H1 (cell line): ENCODE results near the gene STK40. TPM values are rescaled to one million over a fixed set of nuclear protein-coding genes. Genes with fewer than 3 reads are reported as not detected.

Source experiments
- CEBPB ChIP-seq: IDR thresholded peaks from 2 replicates; pipeline ENCODE4 v1.6.1; 2012; ENCODE audit warnings: low read depth, low read length
- GTF2F1 ChIP-seq: IDR thresholded peaks from 2 replicates; pipeline ENCODE4 v1.6.1; 2012; ENCODE audit warnings: low read depth, low read length, improper control_type of control experiment, borderline replicate concordance
- POLR2A ChIP-seq, 2 experiments: IDR thresholded peaks; 1 replicate in 1 of 2; 2 replicates in 1 of 2; pipeline ENCODE4 v1.6.1; 2011; ENCODE audit warnings: low read depth in 2 of 2, low read length in 2 of 2, mild to moderate bottlenecking in 2 of 2; ENCODE audit errors: control extremely low read depth in 1 of 2
- SIN3A ChIP-seq, 2 experiments: IDR thresholded peaks in 1 of 2; conservative IDR thresholded peaks in 1 of 2; 2 replicates each; pipeline ENCODE4 v1.6.1; 2011 to 2012; ENCODE audit warnings: low read length in 2 of 2, improper control_type of control experiment in 1 of 2, low read depth in 1 of 2, mild to moderate bottlenecking in 1 of 2
- SP4 ChIP-seq: IDR thresholded peaks from 2 replicates; pipeline ENCODE4 v1.6.1; 2012; ENCODE audit warnings: low read length, inconsistent platforms
- TAF1 ChIP-seq: IDR thresholded peaks from 2 replicates; pipeline ENCODE4 v1.6.1; 2011; ENCODE audit warnings: mild to moderate bottlenecking, low read depth, low read length
- polyA plus RNA-seq, 7 experiments: library from polyadenylated mRNA; depleted of rRNA in 3 of 7; stranded (reverse) in 5 of 7; unstranded in 2 of 7; fragments of >200 nt in 5 of 7; fragments of 200-250 nt in 2 of 7; gene quantifications; 1 replicate in 5 of 7; 2 replicates in 1 of 7; 4 replicates in 1 of 7; pipeline versions ENCODE4 v1.2.1 to v1.2.3, GENCODE V29; 2011 to 2013; ENCODE audit warnings: missing spikeins in 2 of 7, mixed read lengths in 2 of 7
- total RNA-seq: library from RNA; stranded (reverse); fragmentation: NEBNext Ultra II Directional; extraction: Animal tissue kit (Norgen Biotek cat#: 25700); gene quantifications from 2 replicates; pipeline ENCODE4 v1.2.1, GENCODE V29; 2021

STK40 gene
- total and polyA plus RNA-seq, 2 of the 8 experiments (the other 6 are each of a cell fraction or from before 2014, with no cell fraction given): 13.6 to 28.6 TPM

DNA sequence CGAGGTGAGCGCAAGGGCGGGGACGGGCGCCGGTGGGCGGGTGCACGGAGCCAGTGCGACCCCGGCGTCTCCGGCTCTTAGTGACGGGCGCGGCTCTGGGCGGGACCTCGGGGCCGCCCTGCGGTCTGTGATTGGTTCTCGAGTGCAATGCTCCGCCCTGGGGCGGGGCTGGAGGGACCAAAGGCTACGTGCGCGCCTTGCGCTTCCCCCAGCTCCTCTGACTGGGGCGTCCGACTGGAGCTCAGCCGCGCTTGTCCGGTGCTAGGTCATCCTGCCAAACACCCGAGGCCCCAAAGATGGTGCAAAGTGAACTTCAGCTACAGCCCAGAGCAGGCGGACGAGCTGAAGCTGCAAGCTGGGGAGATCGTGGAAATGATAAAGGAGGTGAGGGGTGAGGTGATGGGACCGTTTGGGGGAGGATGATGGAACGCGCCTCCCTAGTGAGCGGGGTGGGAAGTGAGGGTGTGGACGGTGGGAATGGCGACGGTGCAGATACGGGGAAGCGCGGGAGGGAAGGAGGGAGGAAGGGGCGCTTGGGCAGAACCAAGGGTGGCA is 78.7 kb downstream of the STK40 start (continued):
- TF ChIP-seq TAF1 (peak; percentile 88), GTF2F1 (no peak), CEBPB (no peak), SP4 (peak; percentile 74; the same call in 1 of the 2 replicates), SIN3A (conservative IDR thresholded peaks at IDR 0.05 in 1 of 2, IDR thresholded peaks at IDR 0.05 in 1 of 2; ENCODE audit: low read depth in 1 of 2, low read length in 2 of 2) (0 out of 4 replicates have a peak, but pooled peaks of 1 of the 2 experiments have one; percentile 42), POLR2A (IDR thresholded peaks at IDR 0.05; ENCODE audit: control extremely low read depth in 1 of 2, low read depth in 2 of 2, low read length in 2 of 2) (peak; percentile 88 to 93)
- TF ChIP-seq, all 59 proteins: peak for 12
